NCI-H1417 (cell line): ENCODE measurements around the gene ITPRIPL1.
"Not testable (repeated sequence)": the region's sequence is repeated elsewhere in the genome, so short reads cannot be mapped to it uniquely, and the experiment has no call there.

ENCODE experiments used
- DNase-seq, 3 experiments: peaks; one replicate each; lab custom pipeline; 2025; lab: John Stamatoyannopoulos, UW

The ITPRIPL1 gene

DNA sequence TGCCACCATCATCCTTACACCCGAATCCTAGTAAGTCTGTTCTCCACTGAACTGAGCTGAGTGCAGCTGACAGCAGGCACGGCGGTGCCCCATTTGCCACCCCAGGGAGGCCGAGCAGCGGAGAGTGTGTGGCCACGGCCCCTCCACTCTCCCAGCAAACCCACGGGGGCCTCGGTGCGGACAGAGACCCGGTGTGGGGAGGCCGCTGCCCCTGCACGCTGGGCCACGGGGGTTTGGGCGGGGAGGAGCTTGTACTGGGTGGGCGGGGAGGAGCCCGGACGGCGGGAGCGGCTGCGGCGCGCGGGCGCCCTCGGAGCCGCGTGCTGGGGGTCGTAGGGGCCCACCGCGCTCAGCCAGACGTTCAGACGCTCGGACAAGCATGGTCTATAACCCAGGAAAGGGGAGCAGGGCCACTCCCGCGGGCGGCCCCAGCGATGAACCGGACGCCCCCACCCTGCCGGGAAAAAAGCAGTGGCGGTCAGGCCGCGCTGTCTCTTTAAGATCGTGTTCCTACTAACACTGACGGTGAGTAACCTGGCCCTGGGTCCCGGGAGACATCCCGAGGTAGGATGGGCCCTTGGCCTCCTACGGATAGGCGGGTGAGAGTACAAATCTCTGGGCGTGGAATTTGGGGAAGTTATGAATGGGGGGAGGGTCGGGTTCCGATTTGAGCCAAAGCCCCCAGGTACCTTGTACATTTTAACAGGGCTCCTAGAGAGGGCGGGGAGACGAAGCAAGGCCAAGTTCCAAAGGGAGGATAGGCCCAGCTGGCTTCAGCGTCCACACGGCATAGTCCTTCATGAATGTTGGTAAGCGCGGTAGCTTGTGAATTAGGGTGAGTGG is at the start of gene ITPRIPL1:
ITPRIPL1 (plus strand) TSS at position 277 of the 843 bp plus-strand sequence; CDS start at position 800, 523 bp downstream.
- DNase-seq = peak in 2 of 3 experiments; percentile 51 to 64

- no peak for DNase-seq
Measured at GRCh38 chr2:96276787-96277499, 48.2 kb upstream of the ITPRIPL1 start.

DNA sequence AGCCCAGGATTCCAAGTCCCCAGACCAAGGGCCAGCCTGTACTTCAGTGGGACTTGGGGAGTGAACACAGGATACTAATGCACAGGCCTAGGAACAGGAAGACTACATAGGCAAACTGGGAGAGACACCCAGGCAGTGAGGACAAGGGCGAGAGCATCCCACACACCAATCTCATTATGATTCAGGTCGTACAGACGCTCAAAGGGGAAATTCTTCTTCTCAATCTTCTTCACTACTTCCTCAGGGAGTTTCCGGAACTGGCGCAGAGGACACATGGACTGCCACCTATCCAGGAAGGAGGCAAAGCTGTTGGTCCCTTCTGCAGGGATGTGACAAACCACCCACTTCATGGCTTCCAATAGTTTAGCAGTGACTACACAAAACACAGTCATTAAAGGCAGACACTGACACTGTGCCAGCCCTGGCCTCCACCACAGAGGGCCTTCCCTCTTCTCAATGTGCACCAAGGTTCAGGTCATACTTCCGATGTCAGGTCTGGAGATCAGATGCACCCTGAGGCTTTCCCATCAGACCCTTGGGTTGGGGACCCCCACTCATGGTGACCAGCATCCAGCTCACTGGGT is 37.8 kb upstream of the ITPRIPL1 start:
- no peak for DNase-seq

GRCh38 chr2:96291751-96292150 is 33.4 kb upstream of the ITPRIPL1 start:
- no peak for DNase-seq

- DNase-seq = not testable (repeated sequence)
Measured at GRCh38 chr2:96294271-96294670, 30.8 kb upstream of the ITPRIPL1 start.

GRCh38 chr2:96296925-96297324 is 28.2 kb upstream of the ITPRIPL1 start:
- no peak for DNase-seq

DNA sequence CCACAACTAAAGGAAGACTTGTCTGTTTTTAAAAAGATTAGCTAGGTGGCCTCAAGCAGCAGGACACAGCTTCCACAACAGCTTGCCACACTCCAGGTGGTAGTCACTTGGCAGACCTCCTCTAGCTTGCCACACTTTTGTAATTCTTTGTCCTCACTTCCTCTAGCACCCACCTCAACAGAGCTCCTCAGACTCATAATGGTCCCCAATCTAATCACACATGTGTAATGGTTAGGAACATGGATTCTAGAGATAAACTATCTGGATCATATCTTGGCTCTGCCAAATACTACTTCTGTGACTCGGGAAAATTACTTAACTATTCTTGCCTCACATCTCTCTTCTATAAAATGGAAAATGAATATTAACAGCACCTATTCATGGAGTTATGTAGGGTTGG is 23.3 kb upstream of the ITPRIPL1 start:
- no peak for DNase-seq

GRCh38 chr2:96304606-96305005 is 20.5 kb upstream of the ITPRIPL1 start:
- DNase-seq = no peak

DNA sequence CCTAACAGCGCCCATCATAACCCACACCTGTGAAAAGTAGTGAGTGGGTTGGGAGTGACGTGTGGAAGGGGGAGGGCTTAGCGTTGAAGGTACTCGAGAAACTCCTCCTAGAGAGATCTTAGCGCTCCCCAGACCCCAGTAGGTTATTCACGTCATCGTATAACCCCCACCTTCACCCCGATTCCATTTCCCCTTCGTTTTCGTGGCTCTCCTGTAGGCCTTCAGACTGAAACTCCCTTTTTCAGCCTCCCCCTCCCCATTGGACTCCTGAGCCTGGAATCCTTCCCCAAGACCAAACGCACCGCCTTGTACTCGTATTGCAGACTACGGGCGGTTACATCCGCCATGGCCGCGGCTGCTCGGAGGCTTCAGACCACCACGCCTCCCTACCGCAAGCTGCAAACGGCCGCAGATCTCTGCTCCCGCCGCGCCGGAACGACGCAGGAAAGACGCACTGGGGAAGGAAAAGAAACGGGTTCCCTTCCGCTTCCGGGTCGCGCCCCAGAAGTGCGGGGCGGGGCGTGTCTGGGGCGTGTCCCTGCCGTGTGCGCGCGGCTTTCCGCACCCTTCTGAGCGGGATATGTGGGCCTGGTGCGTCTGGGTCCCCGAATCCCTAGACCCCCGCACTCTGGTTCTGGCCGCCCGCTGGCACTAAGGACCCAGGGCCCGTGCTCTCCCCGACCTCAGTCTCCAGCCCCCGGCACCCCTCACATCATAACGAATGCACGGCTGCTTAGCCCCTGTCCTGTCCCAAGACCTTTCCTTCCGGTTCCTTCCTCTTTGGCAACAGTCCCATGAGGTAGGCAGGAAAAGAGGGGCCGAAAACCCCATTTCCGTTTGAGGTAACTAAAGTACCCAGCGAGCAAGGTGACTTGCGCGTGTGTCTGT is 19.8 kb upstream of the ITPRIPL1 start, which contains the start of gene SNRNP200:
SNRNP200 (minus strand) TSS at position 456 of the 888 bp plus-strand sequence; CDS start at position 347, 109 bp downstream.
- peak; percentile 89 to 93 (median 91) for DNase-seq

GRCh38 chr2:96305979-96306308 is 19.2 kb upstream of the ITPRIPL1 start:
- peak in 2 of 3 experiments; percentile 36 to 43 for DNase-seq

GRCh38 chr2:96306370-96306769 is 18.7 kb upstream of the ITPRIPL1 start:
- DNase-seq = no peak

- peak in 2 of 3 experiments; percentile 10 to 64 for DNase-seq
Measured at GRCh38 chr2:96308248-96308647, 16.9 kb upstream of the ITPRIPL1 start.

- no peak for DNase-seq
Measured at GRCh38 chr2:96315005-96315399, 10.1 kb upstream of the ITPRIPL1 start.

DNA sequence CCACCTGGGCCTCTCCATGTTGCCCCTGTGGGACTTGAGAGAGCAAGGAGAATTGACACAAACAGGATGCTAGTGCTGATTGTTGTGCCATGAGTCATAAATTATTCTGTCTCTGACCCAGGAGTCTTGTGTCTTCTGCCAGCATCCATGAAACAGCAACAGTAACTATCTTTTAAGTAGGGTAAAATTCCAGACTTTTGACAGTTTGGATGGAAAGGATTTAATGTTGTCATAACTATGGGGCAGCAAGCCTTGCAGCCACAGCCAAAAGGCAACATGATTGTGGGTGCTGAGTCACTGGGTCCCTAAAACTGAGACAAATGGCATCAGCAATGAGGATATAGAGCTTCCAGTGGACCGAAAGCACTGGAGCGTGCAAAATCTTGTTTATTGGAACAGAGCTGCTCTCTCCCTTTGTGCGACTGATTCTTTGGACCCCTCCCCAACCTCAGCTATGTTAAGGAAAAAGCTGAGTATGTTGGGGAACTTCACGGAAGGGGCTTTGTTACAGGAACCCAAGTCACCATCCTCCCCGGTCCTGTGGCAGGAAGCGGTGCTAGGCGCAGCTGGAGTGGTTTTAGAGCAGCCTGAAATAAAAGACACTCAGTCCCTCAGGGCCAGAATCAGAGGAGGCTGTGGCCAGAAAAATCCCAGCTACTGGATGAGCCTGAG is 9.6 kb upstream of the ITPRIPL1 start:
- DNase-seq = no peak

- no peak for DNase-seq
Measured at GRCh38 chr2:96316999-96317398, 8.1 kb upstream of the ITPRIPL1 start.

DNA sequence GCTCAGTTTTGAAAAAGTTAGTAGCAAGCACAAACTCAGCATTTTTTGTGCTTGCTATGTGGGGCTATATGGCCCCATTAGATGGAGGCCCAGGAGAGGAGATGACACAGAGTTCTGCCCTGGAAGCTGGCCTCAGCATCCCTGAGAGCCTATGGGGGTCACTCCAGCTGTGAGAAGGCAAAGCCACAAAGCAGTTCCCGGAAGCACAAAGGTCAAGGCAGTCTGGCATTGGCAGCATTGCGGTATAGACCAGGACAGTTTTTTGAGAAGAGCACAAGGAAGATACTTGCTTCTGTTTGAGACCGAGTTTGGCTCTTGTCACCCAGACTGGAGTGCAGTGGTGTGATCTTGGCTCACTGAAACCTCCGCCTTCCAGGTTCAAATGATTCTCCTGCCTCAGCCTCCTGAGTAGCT is 7.5 kb upstream of the ITPRIPL1 start:
- DNase-seq = no peak

- no peak for DNase-seq
Measured at GRCh38 chr2:96318723-96319122, 6.4 kb upstream of the ITPRIPL1 start.

- DNase-seq = no peak
Measured at GRCh38 chr2:96319396-96319795, 5.7 kb upstream of the ITPRIPL1 start.

DNA sequence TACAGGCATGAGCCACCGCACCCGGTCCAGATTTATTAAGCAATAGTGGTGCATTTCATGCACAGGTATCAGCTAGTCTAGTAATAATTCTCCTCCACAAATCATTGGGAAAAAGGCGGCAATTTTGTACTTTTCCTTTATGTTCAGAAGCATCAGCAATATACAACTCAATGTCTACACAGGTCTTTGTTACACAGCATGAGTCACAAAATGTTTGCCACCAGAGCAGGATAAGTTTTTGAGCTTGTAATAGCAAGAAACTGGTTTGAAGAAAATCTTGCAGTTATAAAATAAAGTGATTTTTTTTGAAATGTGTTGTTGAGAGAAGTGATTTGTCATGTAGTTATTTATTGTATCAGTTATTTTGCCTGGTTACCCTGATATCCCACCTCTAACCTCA is 4.8 kb upstream of the ITPRIPL1 start:
- no peak for DNase-seq

- peak in 2 of 3 experiments; percentile 69 to 78 for DNase-seq
Measured at GRCh38 chr2:96320728-96321622, 4.1 kb upstream of the ITPRIPL1 start.
